HepG2 (cell line): ENCODE data around the gene ASTN2. TPM values are rescaled to one million over a fixed set of nuclear protein-coding genes. Genes with fewer than 3 reads are reported as not detected.

Experiments used
- ATAC-seq: fragments of 200-7000 bp; cut with Tn5 transposase; 3 replicates; pipeline ENCODE4 v1.9.1; 2020; ENCODE audit warnings: mild to moderate bottlenecking, moderate library complexity
- BruUV-seq: library from RNA; stranded (reverse); fragments of 400-500 nt; replicated peaks from 2 replicates; lab custom pipeline; 2021; lab: Mats Ljungman, UMichigan
- CTCF ChIA-PET: fragments of 300-600 bp; formaldehyde crosslinking; extraction: SDS; loops from one replicate; lab custom pipeline; 2021; ENCODE audit warnings: low total read pairs, inconsistent platforms, low intra/inter-chr PET ratio; lab: Yijun Ruan, JAX
- POLR2A ChIA-PET: fragments of 350-600 bp; sonication (Branson Sonifier 250); formaldehyde crosslinking; loops from one replicate; lab custom pipeline; 2020; ENCODE audit warnings: antibody characterized with exemption, inconsistent platforms; lab: Yijun Ruan, JAX
- DNase-seq: peaks from one replicate; pipeline ENCODE4 v3.0.0-alpha.2; 2015; ENCODE audit warnings: low spot score
- FAIRE-seq: peaks from 3 replicates; lab custom pipeline; 2011; peaks lifted over from hg19 to GRCh38; lab: Jason Lieb, UNC
- H2AFZ ChIP-seq: one replicate; pipeline ENCODE4 v1.6.1; 2011; ENCODE audit warnings: low read length, inconsistent platforms
- H3K27ac ChIP-seq: fragments of 300-600 bp; 3 replicates; pipeline ENCODE4 v1.8.0; 2011; ENCODE audit warnings: mixed run types, mild to moderate bottlenecking, mixed read lengths, low read length, inconsistent platforms; ENCODE audit not compliant: insufficient read depth; ENCODE audit errors: extremely low read length
- H3K27me3 ChIP-seq, 2 experiments: fragments of 200-600 bp in 1 of 2; 2 replicates in 1 of 2; 3 replicates in 1 of 2; pipeline versions ENCODE4 v1.6.0 to v1.8.0; 2011; ENCODE audit warnings: low read length in 2 of 2, mild to moderate bottlenecking in 2 of 2, moderate library complexity in 2 of 2, inconsistent platforms in 1 of 2; ENCODE audit not compliant: insufficient read depth in 2 of 2, control insufficient read depth in 1 of 2
- H3K36me3 ChIP-seq, 2 experiments: fragments of 200-600 bp in 1 of 2; replicated peaks in 1 of 2; 2 replicates in 1 of 2; 3 replicates in 1 of 2; pipeline versions ENCODE4 v1.5.1 to v1.8.0; 2011; ENCODE audit warnings: low read length in 2 of 2, inconsistent platforms in 1 of 2; ENCODE audit not compliant: insufficient read depth in 2 of 2, control insufficient read depth in 1 of 2
- H3K4me1 ChIP-seq: 2 replicates; pipeline ENCODE4 v1.5.1; 2012; ENCODE audit warnings: low read length, inconsistent platforms; ENCODE audit not compliant: insufficient read depth
- H3K4me2 ChIP-seq: 2 replicates; pipeline ENCODE4 v1.6.0; 2011; ENCODE audit warnings: low read depth, low read length, inconsistent platforms
- H3K4me3 ChIP-seq, 3 experiments: fragments of 200-600 bp in 1 of 3; sonication (generic), shearing (Covaris generic) in 1 of 3; replicated peaks in 1 of 3; 2 replicates each; pipeline ENCODE4 v1.5.1; 2011 to 2016; ENCODE audit warnings: low read length in 3 of 3, inconsistent platforms in 2 of 3, low read depth in 2 of 3, mild to moderate bottlenecking in 2 of 3, control low read depth in 1 of 3, mixed read lengths in 1 of 3; ENCODE audit not compliant: insufficient read depth in 1 of 3
- H3K79me2 ChIP-seq: one replicate; pipeline ENCODE4 v1.6.1; 2011; ENCODE audit warnings: low read length, inconsistent platforms; ENCODE audit not compliant: insufficient read depth
- H3K9ac ChIP-seq: 2 replicates; pipeline ENCODE4 v1.6.0; 2011; ENCODE audit warnings: mild to moderate bottlenecking, low read depth, low read length, inconsistent platforms; ENCODE audit not compliant: insufficient read depth
- H3K9me3 ChIP-seq: 2 replicates; pipeline ENCODE4 v1.5.1; 2012; ENCODE audit warnings: mild to moderate bottlenecking, low read length
- H4K20me1 ChIP-seq: 2 replicates; pipeline ENCODE4 v1.6.0; 2011; ENCODE audit warnings: inconsistent platforms, mild to moderate bottlenecking, low read length, moderate library complexity; ENCODE audit not compliant: insufficient read depth
- ATF1 ChIP-seq: IDR thresholded peaks from 2 replicates; pipeline ENCODE4 v1.6.1; 2016; ENCODE audit warnings: mild to moderate bottlenecking, control low read depth
- BCL3 ChIP-seq: sonication (generic); formaldehyde crosslinking; IDR thresholded peaks from 2 replicates; pipeline ENCODE4 v1.5.1; 2020; ENCODE audit warnings: mild to moderate bottlenecking, missing genetic modification reagents, moderate library complexity
- BRD4 ChIP-seq: sonication (generic); formaldehyde crosslinking; IDR thresholded peaks from 2 replicates; pipeline ENCODE4 v1.4.0; 2020; ENCODE audit warnings: missing genetic modification reagents
- CENPX ChIP-seq: sonication (generic); formaldehyde crosslinking; IDR thresholded peaks from 2 replicates; pipeline ENCODE4 v1.9.0; 2021; ENCODE audit warnings: mild to moderate bottlenecking, missing genetic modification reagents, moderate library complexity
- PCBP2 ChIP-seq: fragments of 200-400 bp; formaldehyde crosslinking; optimal IDR thresholded peaks from 2 replicates; pipeline ENCODE3; 2018; ENCODE audit warnings: low read length, low read depth; ENCODE audit not compliant: poor library complexity, severe bottlenecking
- SIX1 ChIP-seq: sonication (generic); formaldehyde crosslinking; IDR thresholded peaks from 2 replicates; pipeline ENCODE4 v1.4.0; 2020; ENCODE audit warnings: missing genetic modification reagents, borderline replicate concordance
- SMAD9 ChIP-seq: sonication (generic); formaldehyde crosslinking; IDR thresholded peaks from 2 replicates; pipeline ENCODE4 v1.5.1; 2020; ENCODE audit warnings: mild to moderate bottlenecking, missing genetic modification reagents
- SNAI1 ChIP-seq: sonication (generic); formaldehyde crosslinking; IDR thresholded peaks from 2 replicates; pipeline ENCODE4 v1.5.0; 2020; ENCODE audit warnings: mild to moderate bottlenecking, missing genetic modification reagents, borderline replicate concordance
- SRF ChIP-seq: IDR thresholded peaks from 2 replicates; pipeline ENCODE4 v1.6.1; 2011; ENCODE audit warnings: mild to moderate bottlenecking, low read depth, low read length, moderate library complexity
- XRCC5 ChIP-seq: fragments of 200-400 bp; formaldehyde crosslinking; optimal IDR thresholded peaks from 2 replicates; pipeline ENCODE3; 2017; ENCODE audit warnings: mild to moderate bottlenecking, low read length
- ZBTB44 ChIP-seq: sonication (generic); formaldehyde crosslinking; IDR thresholded peaks from 2 replicates; pipeline ENCODE4 v1.4.0; 2020; ENCODE audit warnings: missing genetic modification reagents
- ZNF12 ChIP-seq: sonication (generic); formaldehyde crosslinking; IDR thresholded peaks from 2 replicates; pipeline ENCODE4 v1.5.0; 2020; ENCODE audit warnings: missing genetic modification reagents
- ZNF317 ChIP-seq: sonication (generic); formaldehyde crosslinking; IDR thresholded peaks from 2 replicates; pipeline ENCODE4 v1.5.0; 2020; ENCODE audit warnings: mild to moderate bottlenecking, missing genetic modification reagents
- ZNF549 ChIP-seq: sonication (generic); formaldehyde crosslinking; IDR thresholded peaks from 2 replicates; pipeline ENCODE4 v1.5.0; 2020; ENCODE audit warnings: missing genetic modification reagents
- ZNF687 ChIP-seq: sonication (generic); formaldehyde crosslinking; IDR thresholded peaks from 2 replicates; pipeline ENCODE4 v1.5.1; 2020; ENCODE audit warnings: mild to moderate bottlenecking, missing genetic modification reagents, moderate library complexity
- ZNF75D ChIP-seq: sonication (generic); formaldehyde crosslinking; IDR thresholded peaks from 2 replicates; pipeline ENCODE4 v1.8.1; 2023; ENCODE audit warnings: missing genetic modification reagents, mild to moderate bottlenecking, borderline replicate concordance
- ZNF790 ChIP-seq: sonication (generic); formaldehyde crosslinking; IDR thresholded peaks from 2 replicates; pipeline ENCODE4 v1.8.0; 2022; ENCODE audit warnings: missing genetic modification reagents, mild to moderate bottlenecking, borderline replicate concordance
- WGBS: methylation state at CpG from one replicate; pipeline ENCODE4 v1.1.6; 2017; ENCODE audit warnings: low lambda C conversion rate; 5-methylcytosine and 5-hydroxymethylcytosine counted together
- in situ Hi-C: cut with HindIII; loops from 2 replicates; pipeline ENCODE4 v1.10.0; 2017; ENCODE audit warnings: low pct_unique_long_range_greater_than_20kb; ENCODE audit not compliant: extremely low pct_ligation_motif_present
- intact Hi-C: fragments of 100-400 bp; cut with micrococcal nuclease; formaldehyde crosslinking; loops from one replicate; pipeline ENCODE4 v1.10.0; 2022; ENCODE audit not compliant: unreplicated experiment
- polyA plus RNA-seq, 8 experiments: library from polyadenylated mRNA; depleted of rRNA in 3 of 8; stranded (reverse) in 7 of 8; unstranded in 1 of 8; fragments of >200 nt; fragmentation: Illumina TruSeq in 4 of 8; extraction: Trizol in 4 of 8; gene quantifications; 2 replicates each; pipeline versions ENCODE4 v1.2.1 to v1.2.3, GENCODE V29; 2011 to 2016; ENCODE audit warnings: low read depth in 4 of 8, missing spikeins in 1 of 8, mixed read lengths in 1 of 8; ENCODE audit not compliant: insufficient read depth in 1 of 8
- total RNA-seq, 5 experiments: library from RNA; depleted of rRNA; stranded (reverse); fragments of >200 nt; fragmentation: Illumina TruSeq; extraction: Trizol; gene quantifications; 2 replicates each; pipeline ENCODE4 v1.2.3, GENCODE V29; 2016; ENCODE audit warnings: low read depth in 1 of 5

Gene ASTN2
- total and polyA plus RNA-seq, 2 of the 13 experiments (the other 11 are each of a cell fraction or from before 2014, with no cell fraction given): 5.2 to 13.5 TPM

- intact Hi-C loops: no loop called here
Measured at GRCh38 chr9:116953271-116953670, 461.6 kb downstream of the ASTN2 start.

GRCh38 chr9:116952436-116952810, 462.4 kb downstream of the ASTN2 start:
- no TSS peak for BruUV-seq
- POLR2A ChIA-PET: no interaction called here
- TF ChIP-seq ZNF790 (CRISPR knock-in tag): no peak
- no peak for TF ChIP-seq ZBTB44 (CRISPR knock-in tag)
- no peak for TF ChIP-seq SMAD9 (CRISPR knock-in tag)
- TF ChIP-seq BRD4 (CRISPR knock-in tag): no peak
- TF ChIP-seq ZNF75D (CRISPR knock-in tag): no peak
- TF ChIP-seq ATF1 (CRISPR knock-in tag): no peak
- TF ChIP-seq ZNF687 (CRISPR knock-in tag): no peak
- TF ChIP-seq BCL3 (CRISPR knock-in tag): no peak
- TF ChIP-seq SIX1 (CRISPR knock-in tag): no peak
- no peak for TF ChIP-seq SNAI1 (CRISPR knock-in tag)

More at GRCh38 chr9:116953271-116953670, 461.6 kb downstream of the ASTN2 start:
- Histone ChIP-seq H3K9me3 (no peaks in the 10 kb centered on the region), H3K27ac (no peak overlapping the region), H3K9ac (no peak overlapping the region), H3K79me2 (no peaks in the 10 kb centered on the region), H3K36me3 (no peaks in the 10 kb centered on the region), H4K20me1 (no peaks in the 10 kb centered on the region), H3K4me2 (no peak overlapping the region), H3K4me1 (no peaks in the 10 kb centered on the region), H2AFZ (no peak overlapping the region), H3K4me3 (no peak overlapping the region), H3K27me3 (no peaks in the 10 kb centered on the region)
- DNase-seq: no peak
- no peak for ATAC-seq
- 0% methylated on average over 1 of the region's 1 CpG for WGBS
- BruUV-seq: no TSS peak
- TF ChIP-seq SRF: no peak
- no peak for TF ChIP-seq PCBP2
- TF ChIP-seq ZNF12 (CRISPR knock-in tag): no peak
- TF ChIP-seq XRCC5: no peak
- TF ChIP-seq ZNF549 (CRISPR knock-in tag): no peak
- TF ChIP-seq ZNF317 (CRISPR knock-in tag): no peak
- TF ChIP-seq CENPX (CRISPR knock-in tag): no peak
- ChIA-PET POLR2A (no interaction called here), CTCF (no interaction called here)
- in situ Hi-C loops: no loop called here
- FAIRE-seq: no peak

More at GRCh38 chr9:116952436-116952810, 462.4 kb downstream of the ASTN2 start:
- H3K9me3 ChIP-seq: no peaks in the 10 kb centered on the region
- H3K4me2 ChIP-seq: no peak overlapping the region
- H3K4me3 ChIP-seq: no peak overlapping the region
- WGBS: 17% methylated on average over 3 of the region's 7 CpGs
- ATAC-seq: no peak
- FAIRE-seq: no peak
- no peaks in the 10 kb centered on the region for H3K36me3 ChIP-seq
- no peak overlapping the region for H2AFZ ChIP-seq
- H4K20me1 ChIP-seq: no peaks in the 10 kb centered on the region
- no peak overlapping the region for H3K9ac ChIP-seq
- no peaks in the 10 kb centered on the region for H3K4me1 ChIP-seq
- intact Hi-C loops (no loop called here), in situ Hi-C loops (no loop called here)
- no peaks in the 10 kb centered on the region for H3K27me3 ChIP-seq
- no peak overlapping the region for H3K27ac ChIP-seq
- CTCF ChIA-PET: no interaction called here
- no peak for DNase-seq
- no peaks in the 10 kb centered on the region for H3K79me2 ChIP-seq
